ENCODE results near the gene ADH7. TPM values are rescaled to one million over a fixed set of nuclear protein-coding genes. Genes with fewer than 3 reads are reported as not detected.
"Not testable (repeated sequence)": the region's sequence is repeated elsewhere in the genome, so short reads cannot be mapped to it uniquely, and the experiment has no call there.

ADH7 gene
- total RNA-seq, 1 experiment from 2014 or later = not detected

- Histone ChIP-seq H3K4me3 (ENCODE audit: insufficient read depth, low read depth, low read length) (no peak overlapping the region), H3K36me3 (replicated peaks; ENCODE audit: control insufficient read depth, insufficient read depth, low read length) (no peaks in the 10 kb centered on the region), H3K27me3 (ENCODE audit: control insufficient read depth, insufficient read depth, low read length) (no peaks in the 10 kb centered on the region)
- no peak for DNase-seq
These were observed 56.3 kb downstream of the ADH7 start for GRCh38 chr4:99378876-99379275.

DNA sequence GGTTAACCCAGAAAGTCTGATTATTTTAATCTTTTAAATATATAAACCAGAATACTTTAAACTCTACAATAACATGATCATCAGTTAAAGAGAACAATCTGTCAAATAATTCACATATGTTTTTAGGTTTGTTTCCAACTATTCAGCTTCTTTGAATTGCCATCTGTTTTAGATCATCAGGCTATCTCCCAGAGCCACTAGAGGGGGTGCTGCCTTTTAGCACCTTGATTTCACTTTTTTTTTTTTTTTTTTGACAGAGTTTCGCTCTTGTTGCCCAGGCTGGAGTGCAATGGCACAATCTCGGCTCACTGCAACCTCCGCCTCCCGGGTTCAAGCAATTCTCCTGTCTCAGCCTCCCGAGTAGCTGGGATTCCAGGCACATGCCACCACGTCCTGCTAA, 57.8 kb downstream of the ADH7 start:
- not testable (repeated sequence) for H3K4me3 ChIP-seq (ENCODE audit: insufficient read depth, low read depth, low read length); H3K27me3 ChIP-seq (ENCODE audit: control insufficient read depth, insufficient read depth, low read length); DNase-seq; H3K36me3 ChIP-seq (replicated peaks; ENCODE audit: control insufficient read depth, insufficient read depth, low read length)

- not testable (repeated sequence) for H3K4me3 ChIP-seq (ENCODE audit: insufficient read depth, low read depth, low read length); DNase-seq; H3K36me3 ChIP-seq (replicated peaks; ENCODE audit: control insufficient read depth, insufficient read depth, low read length); H3K27me3 ChIP-seq (ENCODE audit: control insufficient read depth, insufficient read depth, low read length)
These were observed 62.7 kb downstream of the ADH7 start for GRCh38 chr4:99372464-99372863.

GRCh38 chr4:99367817-99368216, 67.3 kb downstream of the ADH7 start:
- not testable (repeated sequence) for H3K36me3 ChIP-seq (replicated peaks; ENCODE audit: control insufficient read depth, insufficient read depth, low read length); H3K4me3 ChIP-seq (ENCODE audit: insufficient read depth, low read depth, low read length); H3K27me3 ChIP-seq (ENCODE audit: control insufficient read depth, insufficient read depth, low read length); DNase-seq

- no peak for DNase-seq
These were observed 68.7 kb downstream of the ADH7 start for GRCh38 chr4:99366491-99366890.

DNA sequence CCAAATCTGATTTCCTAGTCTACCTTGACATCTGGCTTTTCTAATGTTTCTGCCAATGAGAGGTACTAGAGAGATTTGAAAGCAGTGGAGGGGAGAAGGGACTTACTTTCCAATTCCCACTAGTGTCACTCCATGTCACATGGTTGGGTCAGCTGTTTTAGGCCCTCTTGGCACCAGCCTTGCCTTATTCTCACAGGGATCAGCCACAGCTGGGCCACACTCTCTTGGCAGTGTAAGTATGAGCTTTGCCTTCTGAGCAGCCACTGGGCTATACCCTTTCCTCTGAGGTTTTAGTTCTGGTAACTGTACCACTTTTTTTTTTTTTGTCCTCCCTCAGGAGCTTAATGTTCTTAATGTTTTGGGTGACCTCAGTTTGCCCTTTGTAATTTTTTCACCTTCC, 72.4 kb downstream of the ADH7 start:
- no peak overlapping the region for H3K4me3 ChIP-seq (ENCODE audit: insufficient read depth, low read depth, low read length)
- no peaks in the 10 kb centered on the region for H3K27me3 ChIP-seq (ENCODE audit: control insufficient read depth, insufficient read depth, low read length)
- DNase-seq = no peak
- no peaks in the 10 kb centered on the region for H3K36me3 ChIP-seq (replicated peaks; ENCODE audit: control insufficient read depth, insufficient read depth, low read length)

More at GRCh38 chr4:99366491-99366890, 68.7 kb downstream of the ADH7 start:
- Histone ChIP-seq H3K27me3 (ENCODE audit: control insufficient read depth, insufficient read depth, low read length) (no peaks in the 10 kb centered on the region), H3K36me3 (replicated peaks; ENCODE audit: control insufficient read depth, insufficient read depth, low read length) (no peaks in the 10 kb centered on the region), H3K4me3 (ENCODE audit: insufficient read depth, low read depth, low read length) (no peak overlapping the region)

Other genes with a start within 250 kb of the ADH7 start
- not detected in 2 replicates for gene ADH6, start 216.1 kb downstream of the ADH7 start, total RNA-seq (2014; rRNA removed; shearing (Covaris generic))
- not detected in 2 replicates for gene ADH1A, start 144.4 kb downstream of the ADH7 start, total RNA-seq (2014; rRNA removed; shearing (Covaris generic))
- not detected in 2 replicates for gene ADH1B, start 113.9 kb downstream of the ADH7 start, total RNA-seq (2014; rRNA removed; shearing (Covaris generic))
- gene ADH1C, start 82.6 kb downstream of the ADH7 start, total RNA-seq (2014; rRNA removed; shearing (Covaris generic)) = not detected in 2 replicates
- gene C4orf17, start 75.7 kb upstream of the ADH7 start, total RNA-seq (2014; rRNA removed; shearing (Covaris generic)) = not detected in 2 replicates
- gene TRMT10A, start 128.7 kb upstream of the ADH7 start, total RNA-seq (2014; rRNA removed; shearing (Covaris generic)) = 3.8 and 6.5 TPM in 2 replicates
- gene MTTP, start 139.5 kb upstream of the ADH7 start, total RNA-seq (2014; rRNA removed; shearing (Covaris generic)) = 0.04 and 0.14 TPM in 2 replicates
- gene C4orf54, start 222.5 kb upstream of the ADH7 start, total RNA-seq (2014; rRNA removed; shearing (Covaris generic)) = not detected in 2 replicates